ENCODE data around the gene ITPK1.

- TF ChIP-seq CTCF (conservative IDR thresholded peaks at IDR 0.05; ENCODE audit: low read length) (no peak), EZH2phosphoT487 (IDR thresholded peaks at IDR 0.05; ENCODE audit: borderline replicate concordance, low read depth, low read length) (no peak)
These were observed 2.1 kb downstream of the ITPK1 start for GRCh38 chr14:93113678-93114067.

Measured in OCI-LY7 (cell line).